Activated CD4-positive, alpha-beta T cell treated with anti-CD3 and anti-CD28 coated beads, Interleukin-2, amount 10 ng/mL, durations not matched to agents 7 days and 5 days (primary cell): Measurements from ENCODE around the gene HCFC1. TPM values are rescaled to one million over a fixed set of nuclear protein-coding genes. Genes with fewer than 3 reads are reported as not detected.

Source experiments
- CTCF ChIA-PET: fragments of 350-600 bp; sonication (Branson Sonifier 250); formaldehyde crosslinking; loops from one replicate; lab custom pipeline; 2021; ENCODE audit warnings: antibody characterized with exemption; lab: Charles Lee
- POLR2A ChIA-PET: fragments of 350-600 bp; sonication (Branson Sonifier 250); formaldehyde crosslinking; loops from one replicate; lab custom pipeline; 2021; ENCODE audit warnings: antibody characterized with exemption; lab: Charles Lee
- DNase-seq: peaks from one replicate; pipeline ENCODE4 v3.0.0-alpha.2; 2020
- H3K27ac Mint-ChIP-seq: one replicate; pipeline ENCODE4 v1.8.0; 2021; ENCODE audit warnings: mild to moderate bottlenecking, moderate library complexity, mixed read lengths
- H3K27me3 Mint-ChIP-seq: one replicate; pipeline ENCODE4 v1.8.0; 2021; ENCODE audit warnings: mixed read lengths
- H3K36me3 Mint-ChIP-seq: one replicate; pipeline ENCODE4 v1.8.0; 2021; ENCODE audit warnings: low read depth, mixed read lengths
- H3K4me1 Mint-ChIP-seq: one replicate; pipeline ENCODE4 v1.8.0; 2021; ENCODE audit warnings: mixed read lengths
- H3K4me3 Mint-ChIP-seq: one replicate; pipeline ENCODE4 v1.8.0; 2021; ENCODE audit warnings: mild to moderate bottlenecking, moderate library complexity, mixed read lengths
- H3K9me3 Mint-ChIP-seq: one replicate; pipeline ENCODE4 v1.8.0; 2021; ENCODE audit warnings: mixed read lengths
- total RNA-seq, 2 experiments: library from RNA; stranded (reverse); gene quantifications; one replicate each; pipeline ENCODE4 v1.2.3, GENCODE V29; 2021

HCFC1 gene
- total RNA-seq, 2 experiments from 2014 or later, result 116 to 121 TPM

GRCh38 chrX:153927922-153928760, 43.5 kb downstream of the HCFC1 start:
- peaks cover 36% of the 10 kb centered on the region for H3K36me3 Mint-ChIP-seq
- ChIA-PET POLR2A (no interaction called here), CTCF (interaction anchor here (0.6 to 16.0 kb wide), 7 partner anchors 9 to 547 kb away, joined by 3 to 205 read pairs (median 3); partner anchors contain the start of gene RENBP)
- peak overlapping the region; percentile 90 for H3K4me3 Mint-ChIP-seq
- no peaks in the 10 kb centered on the region for H3K9me3 Mint-ChIP-seq
- peak overlapping the region; percentile 98 for H3K27ac Mint-ChIP-seq
- peak; percentile 93 for DNase-seq
- H3K27me3 Mint-ChIP-seq, result no peaks in the 10 kb centered on the region
- peaks cover 27% of the 10 kb centered on the region for H3K4me1 Mint-ChIP-seq

- no peak for DNase-seq
- Mint-ChIP-seq H3K9me3 (no peaks in the 10 kb centered on the region), H3K4me1 (peaks cover 30% of the 10 kb centered on the region), H3K27me3 (no peaks in the 10 kb centered on the region), H3K4me3 (peak overlapping the region; percentile 85), H3K36me3 (peaks cover 38% of the 10 kb centered on the region), H3K27ac (peak overlapping the region; percentile 94)
- ChIA-PET CTCF (interaction anchor here (0.6 to 16.0 kb wide), 4 partner anchors 10 to 547 kb away, joined by 3 to 205 read pairs (median 4); partner anchors contain the start of gene RENBP), POLR2A (no interaction called here)
These were observed 44.0 kb downstream of the HCFC1 start for GRCh38 chrX:153927672-153927921.

GRCh38 chrX:153926858-153927671, 44.6 kb downstream of the HCFC1 start:
- Mint-ChIP-seq H3K27ac (peak overlapping the region; percentile 94), H3K27me3 (no peaks in the 10 kb centered on the region), H3K4me3 (peak overlapping the region; percentile 85), H3K4me1 (peaks cover 34% of the 10 kb centered on the region), H3K36me3 (peaks cover 40% of the 10 kb centered on the region), H3K9me3 (no peaks in the 10 kb centered on the region)
- DNase-seq, result peak; percentile 83
- ChIA-PET POLR2A (no interaction called here), CTCF (interaction anchor here (0.5 to 16.0 kb wide), 6 partner anchors 9 to 341 kb away, joined by 3 to 205 read pairs (median 6); partner anchors contain the start of gene RENBP)

GRCh38 chrX:153926552-153926857, 45.1 kb downstream of the HCFC1 start:
- Mint-ChIP-seq H3K4me1 (peaks cover 34% of the 10 kb centered on the region), H3K36me3 (peaks cover 37% of the 10 kb centered on the region), H3K27me3 (no peaks in the 10 kb centered on the region), H3K4me3 (peak overlapping the region; percentile 85), H3K9me3 (no peaks in the 10 kb centered on the region), H3K27ac (peak overlapping the region; percentile 94)
- DNase-seq, result no peak
- POLR2A ChIA-PET, result no interaction called here
- CTCF ChIA-PET, result interaction anchor here (0.5 to 16.0 kb wide), 4 partner anchors 20 to 341 kb away, joined by 3 to 205 read pairs (median 10); partner anchors contain the start of gene RENBP

- peak; percentile 46 for DNase-seq
- Mint-ChIP-seq H3K4me3 (peak within 1 kb of the TSS; percentile 90), H3K36me3 (peaks cover 34% of the 10 kb centered on the region), H3K9me3 (no peaks in the 10 kb centered on the region), H3K27ac (peak within 1 kb of the TSS; percentile 94), H3K4me1 (peaks cover 30% of the 10 kb centered on the region), H3K27me3 (no peaks in the 10 kb centered on the region)
- ChIA-PET CTCF (interaction anchor here (0.5 to 16.0 kb wide), 9 partner anchors 12 to 340 kb away, joined by 3 to 205 read pairs (median 5); partner anchors contain the start of genes HCFC1 and RENBP), POLR2A (no interaction called here)
These were observed 45.7 kb downstream of the HCFC1 start, which contains the start of gene ARHGAP4 for GRCh38 chrX:153925739-153926551. TSS of gene ARHGAP4 (minus strand) at chrX:153926264. CDS start at chrX:153926202, 62 bp downstream.

GRCh38 chrX:153925387-153925738, 46.3 kb downstream of the HCFC1 start:
- Mint-ChIP-seq H3K27ac (peak overlapping the region; percentile 92), H3K4me3 (peak overlapping the region; percentile 90), H3K9me3 (no peaks in the 10 kb centered on the region), H3K4me1 (peaks cover 25% of the 10 kb centered on the region), H3K27me3 (no peaks in the 10 kb centered on the region), H3K36me3 (peaks cover 34% of the 10 kb centered on the region)
- no peak for DNase-seq
- CTCF ChIA-PET, result interaction anchor here (0.9 to 16.0 kb wide), 10 partner anchors 8 to 46 kb away, joined by 3 to 205 read pairs (median 5); partner anchors contain the start of genes HCFC1 and RENBP
- POLR2A ChIA-PET, result no interaction called here

- Mint-ChIP-seq H3K27me3 (no peaks in the 10 kb centered on the region), H3K4me1 (peaks cover 25% of the 10 kb centered on the region), H3K9me3 (no peaks in the 10 kb centered on the region), H3K27ac (peak overlapping the region; percentile 92), H3K4me3 (peak overlapping the region; percentile 90), H3K36me3 (peaks cover 36% of the 10 kb centered on the region)
- DNase-seq, result peak; percentile 48
- POLR2A ChIA-PET, result no interaction called here
- CTCF ChIA-PET, result interaction anchor here (0.6 to 16.0 kb wide), 10 partner anchors 9 to 162 kb away, joined by 3 to 205 read pairs (median 4); partner anchors contain the start of genes HCFC1 and RENBP
These were observed 47.3 kb downstream of the HCFC1 start for GRCh38 chrX:153924149-153924861.

- Mint-ChIP-seq H3K4me1 (peaks cover 18% of the 10 kb centered on the region), H3K36me3 (peaks cover 34% of the 10 kb centered on the region), H3K9me3 (no peaks in the 10 kb centered on the region), H3K27ac (peak overlapping the region; percentile 92), H3K4me3 (peak overlapping the region; percentile 90), H3K27me3 (no peaks in the 10 kb centered on the region)
- CTCF ChIA-PET, result interaction anchor here (0.8 to 16.0 kb wide), 8 partner anchors 10 to 79 kb away, joined by 3 to 205 read pairs (median 4); partner anchors contain the start of gene RENBP
- POLR2A ChIA-PET, result no interaction called here
- no peak for DNase-seq
These were observed 48.4 kb downstream of the HCFC1 start for GRCh38 chrX:153922932-153923857.

- ChIA-PET CTCF (interaction anchor here (1.0 to 16.0 kb wide), 5 partner anchors 11 to 386 kb away, joined by 3 to 205 read pairs (median 4); partner anchors contain the start of gene RENBP), POLR2A (interaction anchor here (0.6 kb wide), 1 partner anchor 208 kb away, joined by 13 read pairs; no protein-coding TSS in a partner anchor)
- Mint-ChIP-seq H3K27me3 (no peaks in the 10 kb centered on the region), H3K9me3 (no peaks in the 10 kb centered on the region), H3K27ac (peak overlapping the region; percentile 73), H3K36me3 (peaks cover 40% of the 10 kb centered on the region), H3K4me3 (peak overlapping the region; percentile 90), H3K4me1 (peaks cover 18% of the 10 kb centered on the region)
- no peak for DNase-seq
These were observed 49.8 kb downstream of the HCFC1 start for GRCh38 chrX:153921511-153922446.

- Mint-ChIP-seq H3K27ac (no peak overlapping the region), H3K4me1 (peaks cover 18% of the 10 kb centered on the region), H3K36me3 (peaks cover 44% of the 10 kb centered on the region), H3K9me3 (no peaks in the 10 kb centered on the region), H3K4me3 (no peak overlapping the region), H3K27me3 (no peaks in the 10 kb centered on the region)
- POLR2A ChIA-PET, result interaction anchor here (0.6 kb wide), 1 partner anchor 207 kb away, joined by 13 read pairs; no protein-coding TSS in a partner anchor
- CTCF ChIA-PET, result interaction anchor here (1.1 to 16.0 kb wide), 3 partner anchors 27 to 387 kb away, joined by 3 to 205 read pairs (median 4); partner anchors contain the start of gene RENBP
- no peak for DNase-seq
These were observed 50.5 kb downstream of the HCFC1 start for GRCh38 chrX:153921070-153921469.
